ENCODE measurements around the gene CCM2L.

The CCM2L gene

GRCh38 chr20:32057656-32058184 is 47.5 kb downstream of the CCM2L start:
- no peak for DNase-seq (ENCODE audit: low spot score)

- DNase-seq (ENCODE audit: low spot score): no peak
Measured at GRCh38 chr20:32059189-32059588, 49.0 kb downstream of the CCM2L start.

- DNase-seq (ENCODE audit: low spot score): no peak
Measured at GRCh38 chr20:32062776-32063170, 52.5 kb downstream of the CCM2L start.

GRCh38 chr20:32063695-32064094 is 53.5 kb downstream of the CCM2L start:
- no peak for DNase-seq (ENCODE audit: low spot score)

- no peak for DNase-seq (ENCODE audit: low spot score)
Measured at GRCh38 chr20:32064667-32065066, 54.4 kb downstream of the CCM2L start.

- peak; percentile 69 for DNase-seq (ENCODE audit: low spot score)
Measured at GRCh38 chr20:32067234-32067821, 57.1 kb downstream of the CCM2L start.

- no peak for DNase-seq (ENCODE audit: low spot score)
Measured at GRCh38 chr20:32068174-32068573, 57.9 kb downstream of the CCM2L start.

GRCh38 chr20:32069711-32070110 is 59.5 kb downstream of the CCM2L start:
- DNase-seq (ENCODE audit: low spot score): no peak

- no peak for DNase-seq (ENCODE audit: low spot score)
Measured at GRCh38 chr20:32070282-32070681, 60.0 kb downstream of the CCM2L start.

GRCh38 chr20:32070690-32071213 is 60.5 kb downstream of the CCM2L start:
- no peak for DNase-seq (ENCODE audit: low spot score)

- no peak for DNase-seq (ENCODE audit: low spot score)
Measured at GRCh38 chr20:32071395-32072167, 61.3 kb downstream of the CCM2L start.

- no peak for DNase-seq (ENCODE audit: low spot score)
Measured at GRCh38 chr20:32072168-32072750, 62.0 kb downstream of the CCM2L start.

- no peak for DNase-seq (ENCODE audit: low spot score)
Measured at GRCh38 chr20:32075534-32075933, 65.3 kb downstream of the CCM2L start.

- DNase-seq (ENCODE audit: low spot score): no peak
Measured at GRCh38 chr20:32077190-32077589, 67.0 kb downstream of the CCM2L start.

GRCh38 chr20:32078322-32078721 is 68.1 kb downstream of the CCM2L start:
- DNase-seq (ENCODE audit: low spot score): no peak

- no peak for DNase-seq (ENCODE audit: low spot score)
Measured at GRCh38 chr20:32078791-32079190, 68.6 kb downstream of the CCM2L start.

- no peak for DNase-seq (ENCODE audit: low spot score)
Measured at GRCh38 chr20:32079655-32080109, 69.4 kb downstream of the CCM2L start.

- DNase-seq (ENCODE audit: low spot score): no peak
Measured at GRCh38 chr20:32080783-32081182, 70.5 kb downstream of the CCM2L start.

Measured in AG08396 (cell line).